Tibial nerve (tissue), 4 donors: ENCODE measurements around the gene ABCB1.

Experiments
- EP300 ChIP-seq, 2 donors: sonication (generic); formaldehyde crosslinking; IDR thresholded peaks; one replicate each; pipeline ENCODE4 v1.6.1; 2017; ENCODE audit warnings: antibody characterized with exemption in 2 of 2, mild to moderate bottlenecking in 1 of 2
- POLR2A ChIP-seq, 2 donors: fragments of 450-650 bp; IDR thresholded peaks; one replicate each; pipeline ENCODE4 v1.6.1; 2017; ENCODE audit warnings: antibody characterized with exemption in 2 of 2, mild to moderate bottlenecking in 2 of 2, moderate library complexity in 2 of 2
- TF ChIP-seq, protein P1 (sequence below), 5 experiments: fragments of 200-600 bp in 3 of 5; fragments of 450-650 bp in 2 of 5; sonication (generic) in 3 of 5; IDR thresholded peaks; one replicate each; pipeline ENCODE4 v1.5.1; 2016 to 2019; ENCODE audit warnings: antibody characterized with exemption in 5 of 5, mild to moderate bottlenecking in 3 of 5, moderate library complexity in 2 of 5

DNA sequence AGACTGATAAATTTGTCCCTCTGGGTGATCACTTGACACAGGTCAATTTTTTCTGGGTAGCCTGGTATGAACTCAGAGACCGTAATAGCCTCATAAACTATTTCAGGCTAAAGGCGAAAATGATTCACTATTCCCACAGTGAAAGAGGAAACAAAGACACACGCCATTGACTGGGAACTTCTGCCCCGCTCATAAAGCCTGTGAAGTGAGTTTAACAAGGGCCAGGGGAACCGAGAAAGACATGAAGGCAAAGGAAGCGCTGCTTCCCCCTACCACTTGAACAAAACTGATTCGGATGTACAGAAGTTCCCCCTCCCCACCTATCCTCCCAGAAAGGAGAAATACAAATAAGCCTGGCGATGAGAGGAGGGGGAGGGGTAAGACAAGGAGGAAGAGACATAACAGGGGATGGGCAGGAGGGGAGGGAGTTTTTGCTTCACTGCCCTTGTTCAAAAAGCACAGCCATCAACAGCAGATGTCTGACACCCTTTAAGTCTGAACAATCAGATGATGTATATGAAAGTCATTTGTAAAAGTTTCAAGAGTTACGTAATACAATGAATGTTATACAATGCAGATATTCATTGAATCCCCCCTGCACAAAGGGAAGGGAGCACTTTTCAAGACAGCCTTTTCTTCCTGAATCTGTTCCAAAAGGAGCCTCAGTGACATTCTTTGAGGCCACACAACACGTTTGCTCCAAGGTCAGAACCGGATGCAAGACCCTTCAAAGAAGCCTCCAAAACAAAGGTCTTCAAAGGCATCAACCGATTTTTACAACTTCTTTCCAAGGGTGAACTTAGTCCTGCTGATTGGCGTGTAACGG lies 125.9 kb downstream of the ABCB1 start:
- TF ChIP-seq, protein P1, sequence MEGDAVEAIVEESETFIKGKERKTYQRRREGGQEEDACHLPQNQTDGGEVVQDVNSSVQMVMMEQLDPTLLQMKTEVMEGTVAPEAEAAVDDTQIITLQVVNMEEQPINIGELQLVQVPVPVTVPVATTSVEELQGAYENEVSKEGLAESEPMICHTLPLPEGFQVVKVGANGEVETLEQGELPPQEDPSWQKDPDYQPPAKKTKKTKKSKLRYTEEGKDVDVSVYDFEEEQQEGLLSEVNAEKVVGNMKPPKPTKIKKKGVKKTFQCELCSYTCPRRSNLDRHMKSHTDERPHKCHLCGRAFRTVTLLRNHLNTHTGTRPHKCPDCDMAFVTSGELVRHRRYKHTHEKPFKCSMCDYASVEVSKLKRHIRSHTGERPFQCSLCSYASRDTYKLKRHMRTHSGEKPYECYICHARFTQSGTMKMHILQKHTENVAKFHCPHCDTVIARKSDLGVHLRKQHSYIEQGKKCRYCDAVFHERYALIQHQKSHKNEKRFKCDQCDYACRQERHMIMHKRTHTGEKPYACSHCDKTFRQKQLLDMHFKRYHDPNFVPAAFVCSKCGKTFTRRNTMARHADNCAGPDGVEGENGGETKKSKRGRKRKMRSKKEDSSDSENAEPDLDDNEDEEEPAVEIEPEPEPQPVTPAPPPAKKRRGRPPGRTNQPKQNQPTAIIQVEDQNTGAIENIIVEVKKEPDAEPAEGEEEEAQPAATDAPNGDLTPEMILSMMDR (IDR thresholded peaks at IDR 0.05): no peak
- TF ChIP-seq EP300 (IDR thresholded peaks at IDR 0.05): no peak
- TF ChIP-seq POLR2A (IDR thresholded peaks at IDR 0.05): no peak
